ENCODE data around the gene CDKN1B. TPM values are rescaled to one million over a fixed set of nuclear protein-coding genes. Genes with fewer than 3 reads are reported as not detected.
A peak's percentile ranks its signal among the peaks of the same experiment; 100 is the strongest.

CDKN1B gene
- total and polyA plus RNA-seq, 2 of the 4 experiments (the other 2 are of a cell fraction): 13.9 to 17.4 TPM

DNA sequence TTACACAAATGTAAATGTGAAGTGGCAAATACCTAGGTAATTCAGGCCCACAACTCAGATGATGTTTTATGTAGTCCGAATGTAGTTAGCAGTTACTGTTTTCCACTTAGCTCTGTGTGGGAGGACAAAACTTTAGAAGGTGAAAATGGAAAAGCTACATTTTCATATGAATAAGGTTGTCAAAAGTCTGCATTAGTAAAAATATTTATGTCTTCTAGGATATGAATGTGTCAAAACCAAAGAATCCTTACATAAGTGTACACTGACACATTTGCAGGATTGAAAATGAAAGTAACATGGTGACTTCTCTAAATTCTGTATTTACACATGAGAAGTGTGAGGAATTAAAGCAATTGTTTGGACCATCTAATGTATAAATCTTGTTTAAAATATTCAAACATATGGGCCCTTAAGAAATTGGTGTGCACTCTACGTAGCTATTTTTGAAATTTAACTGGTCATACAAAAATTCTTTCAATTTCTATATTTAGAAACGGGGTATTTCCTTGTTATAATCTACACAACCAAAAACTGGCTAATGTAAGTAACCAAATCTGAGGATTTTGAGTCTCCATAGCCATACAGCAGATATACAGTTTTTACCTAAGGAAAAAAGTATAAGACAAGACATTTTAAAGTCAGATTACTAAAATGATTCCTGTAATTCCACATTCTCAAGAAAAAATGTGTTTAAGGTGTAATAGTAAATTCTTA lies 5.4 kb downstream of the CDKN1B start (continued):
- TF ChIP-seq NFE2L2 (IDR thresholded peaks at IDR 0.05; ENCODE audit: low read depth, low read length) (no peak), SMC3 (IDR thresholded peaks at IDR 0.05; ENCODE audit: low read depth, low read length) (no peak)

DNA sequence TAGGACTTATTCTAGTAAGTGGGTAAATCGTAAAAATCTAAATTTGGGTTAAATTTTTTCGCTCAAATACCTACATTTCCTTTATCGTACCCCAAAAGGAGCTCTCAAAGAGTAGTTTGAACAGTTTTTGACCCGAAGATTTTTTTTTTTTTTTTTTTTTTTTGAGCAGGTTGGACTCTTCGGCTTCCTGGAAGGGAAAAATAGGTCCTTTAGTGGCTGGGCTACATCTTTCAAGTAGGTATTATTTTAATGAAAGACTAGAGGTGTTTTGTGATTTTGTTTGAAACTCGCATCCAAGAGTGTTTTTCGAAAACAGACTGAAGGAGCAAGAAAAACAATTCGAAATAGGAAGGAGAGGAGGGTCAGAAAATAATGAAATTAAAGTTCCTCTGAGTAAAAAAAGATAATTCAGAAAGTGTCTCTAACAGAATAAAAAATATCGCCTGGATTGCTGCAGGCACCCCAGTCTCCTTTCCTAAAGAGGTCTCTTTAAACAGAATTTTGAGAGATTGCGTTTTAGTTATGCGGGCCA lies 6.0 kb downstream of the CDKN1B start:
- no peaks in the 10 kb centered on the region for H3K27me3 ChIP-seq (ENCODE audit: control insufficient read depth, insufficient read depth, low read length)
- peak overlapping the region; percentile 15 for H3K18ac ChIP-seq (ENCODE audit: low read depth, low read length)
- H3K4me1 ChIP-seq (ENCODE audit: control insufficient read depth, insufficient read depth, low read length): no peaks in the 10 kb centered on the region; the same call in 1 of the 2 replicates
- H2BK20ac ChIP-seq (ENCODE audit: low read depth, low read length): no peak overlapping the region
- peak; percentile 37 for DNase-seq
- TF ChIP-seq, protein P1, sequence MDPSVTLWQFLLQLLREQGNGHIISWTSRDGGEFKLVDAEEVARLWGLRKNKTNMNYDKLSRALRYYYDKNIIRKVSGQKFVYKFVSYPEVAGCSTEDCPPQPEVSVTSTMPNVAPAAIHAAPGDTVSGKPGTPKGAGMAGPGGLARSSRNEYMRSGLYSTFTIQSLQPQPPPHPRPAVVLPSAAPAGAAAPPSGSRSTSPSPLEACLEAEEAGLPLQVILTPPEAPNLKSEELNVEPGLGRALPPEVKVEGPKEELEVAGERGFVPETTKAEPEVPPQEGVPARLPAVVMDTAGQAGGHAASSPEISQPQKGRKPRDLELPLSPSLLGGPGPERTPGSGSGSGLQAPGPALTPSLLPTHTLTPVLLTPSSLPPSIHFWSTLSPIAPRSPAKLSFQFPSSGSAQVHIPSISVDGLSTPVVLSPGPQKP (IDR thresholded peaks at IDR 0.05; ENCODE audit: borderline replicate concordance, low read depth, low read length): no peak
- TF ChIP-seq RAD21 (IDR thresholded peaks at IDR 0.05; ENCODE audit: low read length) (no peak), CHD1 (IDR thresholded peaks at IDR 0.05; ENCODE audit: low read depth, low read length) (no peak), POLR2A (IDR thresholded peaks at IDR 0.05; ENCODE audit: low read depth, low read length) (no peak), BHLHE40 (IDR thresholded peaks at IDR 0.05; ENCODE audit: low read depth, low read length) (no peak), MAZ (IDR thresholded peaks at IDR 0.05; ENCODE audit: borderline replicate concordance, low read depth, low read length) (no peak), NFE2L2 (IDR thresholded peaks at IDR 0.05; ENCODE audit: low read depth, low read length) (no peak), FOS (IDR thresholded peaks at IDR 0.05; ENCODE audit: low read depth, low read length) (no peak)
- peak overlapping the region; percentile 15; the same call in 1 of the 3 replicates for H2BK15ac ChIP-seq (ENCODE audit: low read depth, low read length)
- in situ Hi-C loops (cut with MboI; ENCODE audit: low sequenced_read_pairs) (loop anchor here (25.0 kb wide), 1 partner anchor 1011 kb away; no protein-coding TSS in a partner anchor), intact Hi-C loops (cut with micrococcal nuclease) (loop anchor here (5.0 to 10.0 kb wide), 3 partner anchors 269 to 1442 kb away; partner anchors contain the start of gene EMP1), dilution Hi-C loops (cut with HindIII; ENCODE audit: low sequenced_read_pairs, unreplicated experiment) (no loop called here)
- H3K14ac ChIP-seq (replicated peaks; ENCODE audit: low read depth, low read length): peak overlapping the region; percentile 89
- H2BK5ac ChIP-seq (ENCODE audit: low read depth, low read length, poor library complexity, severe bottlenecking): peak overlapping the region; percentile 99
- H3K9me3 ChIP-seq (ENCODE audit: control insufficient read depth, insufficient read depth, low read length): no peaks in the 10 kb centered on the region
- peak overlapping the region; percentile 94; the same call in 1 of the 2 replicates for H3K23ac ChIP-seq (ENCODE audit: low read depth, low read length)
- H4K8ac ChIP-seq (ENCODE audit: low read depth in 2 of 2, low read length in 2 of 2): peak overlapping the region; percentile 84 to 88
- WGBS, 2 experiments (ENCODE audit: extremely low coverage in 2 of 2, insufficient read length in 1 of 2): 20% methylated on average over 1 of the region's 11 CpGs; no CpG with 5 or more reads in 1 of the 2 experiments
- ATAC-seq (ENCODE audit: low read depth): no peak
- peak overlapping the region; percentile 87 for H2BK120ac ChIP-seq (ENCODE audit: low read depth, low read length)
- peaks cover 18% of the 10 kb centered on the region for H3K36me3 ChIP-seq (ENCODE audit: control insufficient read depth, insufficient read depth, low read length)
- H3K9ac ChIP-seq (ENCODE audit: low read depth, low read length): peak overlapping the region; percentile 96
- peak overlapping the region; percentile 99 for H3K4me2 ChIP-seq (ENCODE audit: low read depth, low read length)
- ChIA-PET CTCF (no interaction called here), POLR2A (ENCODE audit: unreplicated experiment) (no interaction called here)
- BruUV-seq (replicated peaks): no TSS peak
- peak overlapping the region; percentile 93 for H3K56ac ChIP-seq (ENCODE audit: extremely low read depth, insufficient read depth, low read length)
- peaks cover 21% of the 10 kb centered on the region; the same call in 1 of the 2 replicates for H4K20me1 ChIP-seq (ENCODE audit: insufficient read depth, low read length)
- H2AFZ ChIP-seq (replicated peaks; ENCODE audit: low read length, poor library complexity): peak overlapping the region; percentile 91
- peak overlapping the region; percentile 54; the same call in 1 of the 2 replicates for H2AK5ac ChIP-seq (ENCODE audit: low read depth, low read length)
- no peak overlapping the region; the same call in 1 of the 2 replicates for H4K5ac ChIP-seq (ENCODE audit: low read depth, low read length)
- H3K27ac ChIP-seq (ENCODE audit: insufficient read depth, low read length): peak overlapping the region; percentile 100
- H3K79me1 ChIP-seq (ENCODE audit: low read depth in 1 of 2, low read length in 2 of 2): peaks cover 0 to 20% of the 10 kb centered on the region in 2 experiments; a peak in 3 of 4 replicates
- H2AK9ac ChIP-seq (replicated peaks; ENCODE audit: low read depth, low read length, poor library complexity): peak overlapping the region; percentile 99
- H3K9me1 ChIP-seq (ENCODE audit: insufficient read depth, low read length): no peaks in the 10 kb centered on the region; the same call in 1 of the 2 replicates
- peak overlapping the region; percentile 96 for H3K4ac ChIP-seq (ENCODE audit: low read depth, low read length)
- H3K4me3 ChIP-seq (ENCODE audit: insufficient read depth, low read depth, low read length): peak overlapping the region; percentile 94
- peak overlapping the region; percentile 91 for H4K91ac ChIP-seq (ENCODE audit: insufficient read depth, low read depth, low read length)
